NCI-H1092 treated with DMSO at 0.1 percent for 48 hours (cell line): ENCODE data around the gene SLC16A3.
"Not testable (repeated sequence)": the region's sequence is repeated elsewhere in the genome, so short reads cannot be mapped to it uniquely, and the experiment has no call there.

Experiments
- DNase-seq: peaks from one replicate; lab custom pipeline; 2025; lab: John Stamatoyannopoulos, UW

SLC16A3 gene

GRCh38 chr17:82228842-82229697 lies at the start of gene SLC16A3:
TSS of gene SLC16A3 (plus strand) at chr17:82229042. CDS start at chr17:82236009, 6,967 bp downstream.
- no peak for DNase-seq

DNA sequence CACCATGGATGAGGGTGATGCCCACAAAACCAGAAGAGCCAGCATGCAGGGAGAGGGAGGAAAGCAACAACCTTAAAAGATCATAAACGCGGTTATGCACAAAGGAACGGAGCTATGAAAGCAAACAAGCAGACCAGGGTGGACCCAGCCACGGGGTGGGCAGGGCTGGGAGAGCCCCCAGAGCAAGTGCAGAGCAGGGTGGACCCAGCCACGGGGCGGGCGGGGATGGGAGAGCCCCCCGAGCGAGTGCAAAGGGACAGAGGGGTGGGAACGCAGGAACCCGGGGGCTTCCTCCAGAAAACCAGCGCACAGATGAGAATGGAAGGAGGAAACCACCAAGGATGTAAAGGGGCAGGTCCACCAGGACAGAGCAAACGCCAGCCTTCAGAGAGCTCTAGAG lies 49.4 kb upstream of the SLC16A3 start:
- no peak for DNase-seq

DNA sequence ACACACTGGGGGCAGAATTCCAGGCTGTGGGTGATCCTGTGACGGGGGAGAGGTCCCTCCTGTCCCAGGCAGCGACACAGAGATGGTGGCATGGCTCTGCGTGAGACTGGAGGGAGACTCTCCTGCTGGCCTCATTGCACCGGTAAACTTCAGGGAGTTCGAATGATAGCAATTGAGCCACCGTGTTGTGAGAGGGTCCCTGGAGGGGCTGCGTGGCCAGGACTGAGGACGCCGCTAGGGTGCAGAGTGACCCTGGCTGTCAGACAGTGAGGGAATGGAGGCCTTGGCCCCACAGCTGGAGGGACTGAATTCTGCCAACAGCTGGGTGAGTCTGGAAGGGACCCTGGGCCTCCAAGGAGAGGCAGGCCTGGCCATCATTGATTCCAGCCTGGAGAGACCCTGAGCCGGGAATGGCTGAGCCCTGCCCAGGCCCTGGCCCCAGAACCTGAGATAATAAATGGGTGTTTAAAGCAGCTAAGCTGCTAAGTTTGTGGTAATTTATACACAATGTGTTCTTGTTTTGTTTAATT lies 48.8 kb upstream of the SLC16A3 start:
- DNase-seq = no peak

DNA sequence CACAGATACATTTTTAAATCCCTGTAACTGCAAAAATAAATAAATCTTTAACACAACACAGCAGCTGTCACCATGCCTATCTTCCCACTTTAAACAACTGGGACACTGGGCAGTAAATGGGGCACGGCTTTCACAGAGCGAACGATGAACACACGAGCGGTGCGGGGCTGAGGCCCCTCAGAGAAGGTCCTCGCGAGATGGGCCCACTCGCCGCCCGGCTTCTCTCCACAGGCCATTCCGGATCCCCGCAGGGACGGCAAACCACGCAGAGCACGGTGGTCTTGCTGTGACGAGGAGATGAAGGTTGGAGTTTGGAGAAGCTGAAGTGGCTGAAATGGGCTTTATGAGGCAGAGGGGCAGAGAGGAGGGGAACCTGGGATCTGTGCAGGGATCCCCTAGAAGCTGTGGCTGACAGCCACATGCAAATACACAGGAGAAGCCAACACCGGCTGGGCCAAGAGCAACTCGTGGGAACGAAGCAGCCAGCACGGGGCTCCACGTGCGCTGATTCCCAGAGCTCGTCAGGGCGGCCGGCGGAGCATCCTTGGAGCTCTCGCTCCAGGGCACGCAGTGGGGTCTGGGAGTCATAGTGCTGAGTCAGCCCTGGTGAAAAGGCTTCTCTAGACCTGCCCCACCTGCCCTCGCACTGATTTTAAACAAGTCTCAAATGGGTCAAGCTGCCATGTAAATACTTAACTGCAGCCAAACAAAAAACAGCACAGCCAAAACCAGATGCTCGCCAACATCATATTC lies 47.9 kb upstream of the SLC16A3 start:
- no peak for DNase-seq

GRCh38 chr17:82184761-82185160 lies 44.1 kb upstream of the SLC16A3 start:
- no peak for DNase-seq

DNA sequence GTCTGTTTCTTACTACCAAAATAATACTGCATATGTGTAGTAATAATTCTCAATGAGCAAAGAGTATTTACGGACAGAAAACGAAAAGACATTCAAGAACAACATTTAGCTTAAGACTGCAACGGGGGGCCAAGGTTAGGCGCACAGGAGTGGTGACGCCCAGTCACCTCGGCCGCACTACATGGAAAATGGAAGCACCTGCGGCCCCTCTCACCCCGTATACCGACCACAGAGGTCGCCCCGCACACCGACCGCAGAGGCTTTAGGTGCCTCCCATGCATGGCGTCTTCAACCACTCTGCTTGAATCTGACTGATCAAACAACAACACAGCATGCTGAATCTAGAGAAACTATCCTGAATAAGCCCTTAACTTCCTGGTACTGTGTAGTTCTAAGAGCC lies 42.6 kb upstream of the SLC16A3 start:
- no peak for DNase-seq

DNA sequence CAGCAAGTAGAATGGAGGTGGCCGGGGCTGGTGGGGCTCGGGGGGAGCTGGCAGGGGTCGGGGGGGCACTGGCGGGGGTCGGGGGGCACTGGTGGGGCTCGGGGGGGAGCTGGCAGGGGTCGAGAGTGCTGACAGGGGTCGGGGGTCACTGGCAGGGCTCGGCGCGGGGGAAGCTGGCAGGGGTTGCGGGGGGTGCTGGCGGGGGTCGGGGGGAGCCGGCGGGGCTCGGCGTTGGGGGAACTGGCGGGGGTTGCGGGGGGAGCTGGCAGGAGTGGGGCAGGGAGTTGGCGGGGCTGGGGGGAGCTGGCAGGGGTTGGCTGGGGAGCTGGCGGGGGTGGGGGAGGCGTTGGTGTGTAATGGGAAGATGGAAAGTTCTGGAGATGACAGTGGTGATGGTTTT lies 41.3 kb upstream of the SLC16A3 start:
- DNase-seq = no peak

DNA sequence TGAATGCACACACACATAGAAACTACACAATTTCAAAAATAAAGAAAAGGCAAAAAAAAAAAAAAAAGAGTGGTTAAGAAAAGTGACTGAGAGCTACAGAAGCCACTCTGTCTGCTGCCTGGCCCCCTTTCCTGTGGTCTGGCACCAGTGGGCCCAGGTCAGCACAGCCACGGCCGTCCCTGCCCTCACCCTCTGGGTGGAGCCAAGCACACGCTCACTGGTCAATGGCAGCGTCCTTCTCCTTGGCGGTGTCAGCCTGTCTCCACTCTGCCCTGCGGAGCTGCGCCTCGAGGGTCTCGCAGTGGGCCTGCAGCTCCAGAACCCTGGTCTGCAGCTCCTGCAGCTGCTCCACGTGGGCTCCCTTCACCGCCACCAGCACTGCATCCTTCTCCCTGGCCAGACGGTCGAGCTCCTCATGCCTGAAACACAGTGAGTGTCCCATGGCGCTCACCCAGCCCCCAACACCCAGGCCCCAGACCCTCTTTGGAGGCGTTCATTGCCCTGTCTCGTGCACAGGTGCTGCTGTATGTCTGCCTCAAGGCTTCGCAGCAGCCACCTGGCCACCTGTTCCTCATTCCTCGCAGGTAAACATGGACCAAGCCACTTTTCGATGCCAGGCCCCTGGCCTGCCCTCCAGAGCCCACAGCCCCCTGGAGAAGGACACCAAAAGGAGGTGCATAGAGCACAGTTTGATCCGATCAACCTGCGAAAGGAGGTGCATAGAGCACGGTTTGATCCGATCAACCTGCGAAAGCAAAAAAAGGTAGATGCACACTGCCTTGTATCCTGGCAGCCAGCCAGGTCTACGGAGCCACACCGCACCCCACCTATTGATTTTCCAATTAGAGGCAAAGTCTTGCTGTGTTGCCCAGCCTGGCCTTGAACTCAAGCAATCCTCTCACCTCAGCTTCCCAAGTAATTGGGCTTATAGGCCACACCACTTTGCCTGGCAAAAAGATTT lies 40.6 kb upstream of the SLC16A3 start:
- DNase-seq = no peak

GRCh38 chr17:82193050-82193449 lies 35.8 kb upstream of the SLC16A3 start:
- not testable (repeated sequence) for DNase-seq

GRCh38 chr17:82193520-82194220 lies 35.2 kb upstream of the SLC16A3 start:
- DNase-seq = no peak

GRCh38 chr17:82194765-82195164 lies 34.1 kb upstream of the SLC16A3 start:
- DNase-seq = no peak

DNA sequence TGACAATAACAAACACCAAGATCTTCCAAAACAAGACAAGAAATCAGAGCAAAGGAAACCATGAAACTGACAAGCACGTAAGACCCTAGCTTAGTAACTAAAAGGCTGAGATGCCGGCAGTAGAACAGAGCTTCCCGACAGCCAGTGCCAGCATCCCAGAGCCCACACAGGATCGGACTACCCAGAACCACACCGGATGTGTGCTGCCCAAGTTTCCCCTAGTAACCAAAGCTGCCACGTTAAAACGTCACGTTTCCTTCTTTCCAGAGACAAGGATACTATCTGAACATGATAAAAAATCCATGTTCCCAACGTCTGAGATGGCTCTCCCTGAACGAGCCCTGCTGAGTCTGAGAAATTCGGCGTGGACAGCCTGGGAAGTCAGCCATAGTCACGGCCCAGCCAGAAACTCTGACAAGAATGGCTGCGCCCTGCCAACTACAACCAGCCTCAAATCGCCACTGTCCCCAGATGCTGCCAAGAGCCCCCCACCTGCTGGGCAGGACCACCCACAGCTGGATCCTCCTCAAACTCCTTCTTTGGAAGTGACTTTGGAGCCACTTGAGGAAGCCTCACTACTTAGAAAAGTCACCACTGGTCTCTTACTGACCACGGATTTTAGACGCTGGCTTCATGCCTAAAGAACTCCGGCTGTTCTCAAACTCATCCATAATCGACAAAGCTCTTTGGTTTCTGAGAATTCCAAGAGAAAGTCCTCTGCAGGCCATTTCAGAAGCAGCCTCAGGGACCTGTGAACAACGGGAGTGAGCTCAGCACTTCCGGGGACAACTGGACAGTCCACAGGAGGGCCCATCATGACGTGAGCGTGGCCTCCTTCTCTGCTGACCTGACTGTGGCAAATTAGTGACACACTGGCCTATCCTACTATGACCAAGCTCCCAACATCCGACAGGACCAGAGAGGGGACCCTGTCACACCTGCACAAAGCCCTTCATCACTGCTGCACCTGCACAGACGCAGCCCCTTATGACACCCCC lies 32.9 kb upstream of the SLC16A3 start:
- no peak for DNase-seq

DNA sequence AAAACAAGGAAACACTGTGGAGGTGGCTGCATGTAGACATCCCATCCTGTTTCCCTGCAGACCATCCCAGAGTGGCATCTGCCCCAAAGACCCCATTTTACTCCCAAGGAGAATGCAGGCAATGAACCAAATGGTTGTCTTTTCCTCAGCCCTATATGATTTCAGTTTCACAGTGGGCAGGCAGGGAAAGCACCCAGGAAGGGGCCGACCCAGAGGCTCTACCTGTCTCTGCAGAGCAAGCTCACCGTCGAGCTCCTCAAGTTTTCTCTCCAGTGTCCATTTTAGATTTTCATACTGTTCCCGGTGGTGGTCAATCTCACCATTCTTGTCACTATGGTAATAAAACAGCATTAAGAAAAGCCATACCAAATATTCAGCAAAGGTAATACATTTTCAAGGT lies 30.8 kb upstream of the SLC16A3 start:
- no peak for DNase-seq

- no peak for DNase-seq
Observed at GRCh38 chr17:82199496-82199895, 29.3 kb upstream of the SLC16A3 start.

DNA sequence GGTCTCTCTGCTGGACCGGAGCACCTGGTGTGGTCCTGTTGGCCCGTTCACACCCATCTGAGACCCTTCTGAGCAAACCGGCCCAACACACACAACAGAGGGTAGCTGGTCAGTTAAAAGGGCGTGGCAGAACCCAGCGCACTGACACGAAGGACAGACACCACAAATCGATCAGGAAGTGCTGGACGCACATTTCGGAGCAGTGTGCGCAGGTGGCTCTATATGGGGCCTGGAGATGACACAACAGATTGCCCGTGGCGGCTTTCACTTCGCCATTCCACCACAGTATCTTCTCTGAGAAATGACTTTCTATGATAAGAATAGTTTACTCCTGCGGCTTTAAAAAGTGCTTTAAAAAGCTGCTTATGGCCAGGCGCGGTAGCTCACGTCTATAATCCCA lies 28.7 kb upstream of the SLC16A3 start:
- no peak for DNase-seq

DNA sequence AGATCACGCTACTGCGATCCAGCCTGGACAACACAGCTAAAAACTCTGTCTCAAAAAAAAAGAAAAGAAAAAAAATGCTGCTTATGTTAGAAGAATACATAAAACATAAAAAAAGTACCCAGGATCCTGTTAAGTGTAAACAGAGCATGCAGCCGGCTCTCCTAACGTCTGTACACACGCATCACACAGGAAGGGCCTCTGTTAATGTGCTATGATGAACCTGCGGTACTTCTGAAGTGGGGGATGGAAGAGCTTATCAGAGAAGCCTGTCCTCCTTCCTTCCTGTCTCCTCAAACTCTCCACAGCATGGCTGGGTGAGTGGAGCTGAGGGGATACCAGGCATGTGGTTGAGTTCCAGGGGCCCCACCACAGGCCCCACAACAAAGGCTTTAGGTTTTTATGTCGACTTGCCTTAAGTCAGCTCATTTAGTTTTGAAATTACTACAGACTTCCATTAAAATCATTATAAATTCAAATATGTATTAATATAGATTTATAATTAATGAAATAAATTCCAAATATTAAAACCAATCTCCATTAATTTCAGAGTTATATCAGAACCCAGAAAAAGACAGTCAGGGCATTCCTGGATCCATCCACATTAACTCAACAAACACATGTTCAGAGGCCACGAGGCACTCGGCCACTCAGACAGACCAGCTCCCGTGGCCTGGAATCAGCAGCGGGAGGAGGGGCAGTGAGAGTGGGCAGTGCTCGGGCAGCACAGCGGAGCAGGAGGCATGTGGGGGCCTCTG lies 27.9 kb upstream of the SLC16A3 start:
- DNase-seq = no peak

DNA sequence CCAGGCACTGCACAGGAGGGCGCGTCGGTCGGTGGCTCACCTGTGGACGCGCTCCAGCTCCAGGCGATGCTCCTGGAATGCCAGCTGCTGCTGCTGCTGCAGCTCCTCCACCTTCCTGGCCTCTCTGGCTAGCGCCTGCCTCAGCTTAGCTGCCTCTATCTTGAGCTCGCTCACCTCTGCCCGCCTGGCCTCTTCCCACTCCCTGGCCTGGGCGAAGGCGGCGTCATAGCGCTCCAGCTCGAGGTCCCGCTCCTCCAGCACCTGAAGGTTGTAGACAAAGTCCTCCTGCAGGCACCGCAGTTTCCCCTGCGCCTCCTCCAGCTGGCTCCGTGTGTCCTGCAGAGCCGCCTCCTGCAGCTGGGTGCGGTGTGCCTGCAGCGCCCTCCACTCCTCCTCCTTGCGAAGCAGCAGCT lies 27.3 kb upstream of the SLC16A3 start:
- DNase-seq = no peak

DNA sequence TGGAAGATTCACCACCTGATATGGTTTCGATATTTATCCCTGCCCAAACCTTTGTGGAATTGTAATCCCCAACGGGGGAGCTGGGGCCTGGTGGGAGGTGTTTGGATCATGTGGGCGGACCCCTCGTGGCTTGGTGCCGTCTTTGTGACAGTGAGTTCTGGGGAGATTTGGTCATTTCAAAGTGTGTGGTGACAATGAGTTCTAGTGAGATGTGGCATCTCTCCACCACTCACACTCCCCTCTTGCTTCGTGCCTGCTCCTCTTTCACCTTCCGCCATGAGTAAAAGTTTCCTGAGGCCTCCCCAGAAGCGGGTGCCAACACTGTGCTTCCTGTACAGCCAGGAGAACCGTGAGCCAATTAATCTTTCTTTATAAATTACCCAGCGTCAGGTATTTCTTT lies 25.9 kb upstream of the SLC16A3 start:
- DNase-seq = no peak

DNA sequence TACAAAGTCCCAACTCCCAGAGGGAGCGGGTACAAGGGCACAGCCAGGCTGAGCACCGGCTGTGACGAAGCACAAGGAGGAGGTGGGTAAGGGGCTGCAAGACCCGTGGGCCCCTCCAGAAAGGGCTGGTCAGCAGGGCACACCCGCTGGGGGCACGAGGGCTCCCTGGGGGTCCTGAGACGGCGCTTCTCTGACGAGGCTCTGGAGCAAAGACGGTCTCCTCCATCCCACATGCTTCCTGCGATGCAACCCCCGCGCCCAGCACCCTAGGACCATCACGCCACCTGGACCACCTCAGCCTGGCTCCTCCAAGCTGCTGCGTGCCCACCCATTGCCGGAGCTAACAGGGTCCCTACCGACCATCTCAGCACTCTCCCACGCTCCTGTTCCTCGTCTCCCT lies 24.9 kb upstream of the SLC16A3 start:
- no peak for DNase-seq
